Colon (tissue), 2 donors: ENCODE data around the gene SPATA31A6.
"Not testable (repeated sequence)": the region's sequence is repeated elsewhere in the genome, so short reads cannot be mapped to it uniquely, and the experiment has no call there.

ENCODE experiments used
- FAIRE-seq: peaks from 2 replicates; lab custom pipeline; 2012; peaks lifted over from hg19 to GRCh38; lab: Jason Lieb, UNC
- donor health status: control.
- donor health status: control.

SPATA31A6 gene

DNA sequence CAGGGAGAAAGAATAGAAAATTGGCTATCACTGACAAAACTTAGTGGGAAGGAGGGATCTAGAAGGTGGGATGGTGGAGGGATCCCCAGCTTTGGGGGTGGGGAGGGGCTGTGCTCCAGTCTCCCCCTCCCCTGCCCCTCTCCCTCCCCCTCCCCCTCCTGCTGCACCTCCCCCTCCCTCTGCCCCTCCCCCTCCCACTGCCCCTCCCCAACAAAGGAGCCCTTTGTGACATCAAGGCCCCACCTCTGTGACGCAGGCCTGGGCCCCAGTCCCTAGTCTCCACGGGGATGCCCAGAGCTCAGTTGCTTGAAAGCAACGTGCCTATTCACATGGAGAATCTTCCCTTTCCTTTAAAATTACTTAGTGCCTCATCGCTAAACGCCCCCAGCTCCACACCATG, at the start of gene SPATA31A6:
SPATA31A6 (plus strand) TSS at position 301 of the 400 bp plus-strand sequence; CDS start at position 330, 29 bp downstream.
- FAIRE-seq: not testable (repeated sequence)

DNA sequence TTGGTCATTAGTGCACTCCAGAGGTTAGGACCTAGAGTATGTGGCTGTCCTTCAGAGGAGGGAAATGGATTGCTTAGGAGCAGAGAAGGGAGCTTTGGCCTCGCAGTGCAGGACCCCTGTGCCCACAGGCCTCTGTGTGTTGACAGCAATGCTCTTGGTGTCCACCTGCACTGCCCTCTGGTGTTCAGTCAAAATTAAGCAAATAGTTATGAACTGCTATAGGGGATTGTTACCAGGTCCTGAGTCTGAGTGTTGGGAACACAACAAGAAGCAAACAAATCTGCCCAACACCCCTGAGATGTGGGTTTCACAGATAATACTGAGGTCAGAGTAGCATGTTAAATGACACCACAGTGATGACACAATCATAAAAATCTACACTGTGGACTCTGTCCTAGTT, 23.2 kb upstream of the SPATA31A6 start:
- not testable (repeated sequence) for FAIRE-seq

DNA sequence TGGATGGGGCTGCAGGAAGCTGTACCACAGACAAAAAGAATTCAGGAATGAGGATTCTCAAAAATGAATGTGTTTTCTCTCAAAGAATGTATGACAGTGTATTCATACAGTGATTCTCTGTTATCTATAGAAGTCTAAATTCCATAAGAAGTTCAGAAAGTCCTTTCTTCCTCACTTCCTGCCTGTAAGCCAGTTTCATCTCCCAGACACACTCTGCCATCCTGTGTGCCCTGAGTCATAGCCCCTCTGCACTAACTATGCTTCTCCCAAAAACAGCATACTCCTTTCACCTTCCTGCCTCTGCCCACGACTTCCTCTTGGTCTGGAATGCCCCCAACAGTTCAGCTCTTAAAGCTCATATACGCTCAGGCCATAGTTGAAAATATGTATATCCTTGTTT, 36.4 kb downstream of the SPATA31A6 start:
- FAIRE-seq: not testable (repeated sequence)

DNA sequence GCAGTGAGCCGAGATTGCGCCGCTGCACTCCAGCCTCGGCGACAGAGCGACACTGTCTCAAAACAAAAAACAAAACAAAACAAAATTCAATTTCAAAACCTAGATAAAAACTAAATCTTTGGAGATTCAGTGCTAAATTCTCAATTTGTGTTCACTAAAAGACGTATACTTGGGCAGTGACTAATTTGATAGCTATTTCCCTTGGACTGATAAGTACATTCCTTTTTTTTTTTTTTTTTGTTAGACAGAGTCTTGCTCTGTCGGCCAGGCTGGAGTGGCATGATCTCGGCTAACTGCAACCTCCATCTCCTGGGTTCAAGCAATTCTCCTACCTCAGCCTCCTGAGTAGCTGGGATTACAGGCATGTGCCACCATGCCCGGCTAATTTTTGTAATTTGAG, 39.8 kb downstream of the SPATA31A6 start:
- FAIRE-seq: not testable (repeated sequence)

DNA sequence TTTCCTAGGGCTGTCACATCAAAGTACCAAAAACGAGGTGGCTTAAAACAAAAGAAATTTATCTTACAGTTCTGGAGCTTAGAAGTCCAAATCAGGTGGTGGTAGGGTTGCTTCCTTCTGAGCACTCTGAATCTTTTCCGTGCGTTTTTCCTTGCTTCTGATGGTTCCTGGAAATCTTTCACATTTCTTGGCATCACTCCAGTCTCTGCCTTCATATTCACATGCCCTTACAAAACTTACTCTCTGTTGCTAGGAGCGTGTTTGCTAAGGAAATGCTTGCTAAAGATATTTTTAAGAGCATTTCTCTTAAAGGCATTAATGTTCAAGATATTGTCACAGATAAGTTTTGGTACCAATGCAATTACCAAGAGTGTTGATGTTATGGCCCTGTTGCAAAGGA, 49.6 kb downstream of the SPATA31A6 start:
- not testable (repeated sequence) for FAIRE-seq

DNA sequence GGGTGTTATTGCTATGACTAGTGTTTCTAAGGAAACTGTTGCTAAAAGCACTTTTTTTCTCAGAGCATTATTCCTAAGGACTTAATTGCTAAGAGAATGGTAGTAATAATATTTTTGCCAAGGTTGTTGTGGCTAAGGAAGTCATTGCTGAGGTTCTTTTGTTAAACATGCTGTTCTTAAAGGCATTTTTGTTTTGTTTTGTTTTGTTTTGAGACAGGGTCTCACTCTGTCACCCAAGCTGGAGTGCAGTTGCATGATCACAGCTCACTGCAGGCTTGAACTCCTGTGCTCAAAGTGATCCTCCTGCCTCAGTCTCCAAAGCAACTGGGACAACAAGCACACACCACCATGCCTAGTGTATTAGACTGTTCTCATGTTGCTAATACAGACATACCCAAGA, 51.2 kb downstream of the SPATA31A6 start:
- FAIRE-seq: not testable (repeated sequence)

DNA sequence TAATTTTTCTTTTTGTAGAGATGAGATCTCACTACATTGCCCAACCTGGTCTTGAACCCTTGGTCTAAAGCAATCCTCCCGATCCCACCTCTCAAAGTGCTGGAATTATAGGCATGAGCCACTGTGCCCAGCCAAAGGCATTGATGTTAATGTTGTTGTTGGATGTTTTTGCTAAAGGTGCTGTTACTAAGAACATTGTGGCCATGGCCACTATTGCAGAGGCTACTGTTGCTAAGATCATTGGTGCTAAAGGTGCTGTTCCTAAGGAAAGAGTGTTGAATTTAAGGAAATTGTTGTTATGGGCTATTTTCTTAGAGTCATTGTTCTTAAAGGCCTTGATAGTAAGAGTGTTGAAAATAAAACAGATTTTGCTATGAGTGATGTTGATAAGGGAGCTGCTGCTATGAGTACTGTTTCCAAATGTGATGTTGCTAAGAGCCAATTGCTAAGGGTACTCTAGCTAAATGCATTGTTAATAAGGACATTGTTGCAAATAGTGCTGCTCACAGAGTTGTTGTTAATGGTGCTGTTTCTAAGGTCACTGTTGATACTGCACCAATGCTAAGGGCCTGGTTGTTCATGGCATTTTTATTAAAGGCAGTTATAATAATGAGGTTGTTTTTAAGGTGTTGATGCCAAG, 52.0 kb downstream of the SPATA31A6 start:
- FAIRE-seq: not testable (repeated sequence)

DNA sequence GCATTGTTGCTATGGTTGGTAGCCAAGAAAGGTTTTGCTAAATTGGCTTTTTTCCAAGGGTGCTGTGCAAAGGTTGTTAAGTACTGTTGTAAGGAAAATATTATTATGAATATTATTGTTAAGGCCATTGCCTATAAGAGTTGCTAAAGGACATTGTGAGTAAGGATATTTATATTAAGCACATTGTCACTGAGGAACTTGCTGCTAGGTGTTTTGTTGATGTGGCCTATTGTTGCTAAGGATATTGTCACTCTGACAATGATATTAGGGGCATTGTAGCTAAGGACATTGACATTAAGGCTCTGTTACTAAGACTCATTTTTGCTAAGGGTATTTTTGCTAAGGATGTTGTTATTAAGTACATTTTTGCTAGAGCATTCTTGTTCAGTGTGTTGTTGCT, 52.6 kb downstream of the SPATA31A6 start:
- not testable (repeated sequence) for FAIRE-seq

DNA sequence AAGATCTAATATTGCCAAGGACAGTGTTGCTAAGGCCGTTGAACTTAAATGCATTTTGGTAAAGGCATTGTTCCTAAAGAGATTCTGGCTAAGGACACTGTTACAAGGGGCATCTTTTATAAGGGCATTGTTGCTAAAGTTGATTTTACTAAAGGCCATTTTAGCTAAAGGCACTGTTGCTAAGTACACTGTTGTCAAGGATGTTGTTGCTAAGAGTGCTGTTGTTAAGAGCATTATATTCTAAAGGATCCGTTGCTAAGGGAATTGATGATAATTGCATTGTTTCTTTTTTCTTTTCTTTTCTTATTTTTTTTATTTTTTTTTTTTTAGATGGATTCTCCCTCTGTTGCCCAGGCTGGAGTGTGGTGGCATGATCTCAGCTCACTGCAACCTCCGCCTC, 53.9 kb downstream of the SPATA31A6 start:
- not testable (repeated sequence) for FAIRE-seq

DNA sequence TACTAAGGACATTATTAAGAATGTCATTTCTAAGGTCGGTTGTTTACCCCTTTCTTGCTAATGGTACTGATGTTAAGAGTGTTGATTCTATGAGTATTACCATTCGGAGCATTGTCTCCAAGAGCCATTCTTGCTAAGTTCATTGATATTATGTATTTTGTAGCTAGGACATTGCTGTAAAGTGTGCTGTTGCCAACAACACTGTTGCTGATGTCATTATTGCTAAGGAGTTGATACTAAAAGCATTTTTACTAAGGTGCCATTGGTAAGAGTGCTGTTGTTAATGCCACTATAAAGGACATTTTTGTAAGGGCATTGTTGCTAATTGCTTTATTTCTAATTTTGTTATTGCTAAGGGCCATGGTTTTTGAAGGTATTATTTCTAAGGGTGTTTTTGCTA, 55.4 kb downstream of the SPATA31A6 start:
- not testable (repeated sequence) for FAIRE-seq
